Activated CD4-positive, alpha-beta T cell treated with anti-CD3 and anti-CD28 coated beads for 36 hours (primary cell): ENCODE data around the gene PBX4. TPM values are rescaled to one million over a fixed set of nuclear protein-coding genes. Genes with fewer than 3 reads are reported as not detected.

ENCODE experiments used
- ATAC-seq: fragments of 200-7000 bp; cut with Tn5 transposase; one replicate; pipeline ENCODE4 v1.10.0; 2021; ENCODE audit warnings: mild to moderate bottlenecking, moderate library complexity
- CTCF ChIA-PET: fragments of 350-600 bp; sonication (Branson Sonifier 250); formaldehyde crosslinking; loops from one replicate; lab custom pipeline; 2021; ENCODE audit warnings: antibody characterized with exemption; lab: Charles Lee
- POLR2A ChIA-PET: fragments of 350-600 bp; sonication (Branson Sonifier 250); formaldehyde crosslinking; loops from one replicate; lab custom pipeline; 2021; ENCODE audit warnings: antibody characterized with exemption, inconsistent platforms; lab: Charles Lee
- DNase-seq: peaks from one replicate; pipeline ENCODE4 v3.0.0-alpha.2; 2020
- H3K27ac Mint-ChIP-seq: one replicate; pipeline ENCODE4 v1.8.0; 2021; ENCODE audit warnings: mixed read lengths
- H3K27me3 Mint-ChIP-seq: one replicate; pipeline ENCODE4 v1.8.0; 2021; ENCODE audit warnings: mixed read lengths
- H3K36me3 Mint-ChIP-seq: one replicate; pipeline ENCODE4 v1.8.0; 2021; ENCODE audit warnings: low read depth, mixed read lengths
- H3K4me1 Mint-ChIP-seq: one replicate; pipeline ENCODE4 v1.8.0; 2021; ENCODE audit warnings: mixed read lengths
- H3K4me3 Mint-ChIP-seq: one replicate; pipeline ENCODE4 v1.8.0; 2021; ENCODE audit warnings: mild to moderate bottlenecking, moderate library complexity, mixed read lengths
- H3K9me3 Mint-ChIP-seq: one replicate; pipeline ENCODE4 v1.8.0; 2021; ENCODE audit warnings: low read depth, mixed read lengths
- intact Hi-C, 2 experiments: fragments of 100-400 bp; cut with DNase I in 1 of 2; cut with micrococcal nuclease in 1 of 2; formaldehyde crosslinking; loops; one replicate each; pipeline versions ENCODE4 v1.14.2 to v1.15.1; 2022 to 2024; cut with DNase I, micrococcal nuclease
- total RNA-seq, 2 experiments: library from RNA; stranded (reverse); gene quantifications; one replicate each; pipeline ENCODE4 v1.2.3, GENCODE V29; 2021

Gene PBX4
- total RNA-seq, 2 experiments from 2014 or later: 19.4 to 21.2 TPM

- Mint-ChIP-seq H3K9me3 (no peaks in the 10 kb centered on the region), H3K27ac (peak overlapping the region; percentile 73), H3K4me3 (no peak overlapping the region), H3K4me1 (peaks cover 5% of the 10 kb centered on the region), H3K27me3 (no peaks in the 10 kb centered on the region), H3K36me3 (peaks cover 38% of the 10 kb centered on the region)
- POLR2A ChIA-PET: interaction anchor here (0.6 kb wide), 2 partner anchors 8 to 207 kb away, joined by 3 to 5 read pairs; no protein-coding TSS in a partner anchor
- DNase-seq: peak; percentile 39
- intact Hi-C loops: no loop called here
- ATAC-seq: no peak
- CTCF ChIA-PET: interaction anchor here (0.8 to 1.5 kb wide), 3 partner anchors 15 to 75 kb away, joined by 3 to 4 read pairs (median 3); partner anchors contain the start of gene GMIP
Measured at GRCh38 chr19:19568802-19569756, 49.4 kb downstream of the PBX4 start.

- Mint-ChIP-seq H3K27ac (peak overlapping the region; percentile 51), H3K27me3 (no peaks in the 10 kb centered on the region)
- CTCF ChIA-PET: interaction anchor here (0.6 to 1.5 kb wide), 3 partner anchors 35 to 76 kb away, joined by 3 read pairs; partner anchors contain the start of gene GMIP
Measured at GRCh38 chr19:19567391-19567790, 51.1 kb downstream of the PBX4 start.

GRCh38 chr19:19566306-19566705 is 52.2 kb downstream of the PBX4 start:
- CTCF ChIA-PET: no interaction called here
- intact Hi-C loops: no loop called here
- no peak for ATAC-seq
- Mint-ChIP-seq H3K4me3 (no peak overlapping the region), H3K4me1 (peaks cover 5% of the 10 kb centered on the region), H3K9me3 (no peaks in the 10 kb centered on the region), H3K27ac (no peak overlapping the region), H3K27me3 (no peaks in the 10 kb centered on the region), H3K36me3 (peaks cover 38% of the 10 kb centered on the region)
- POLR2A ChIA-PET: no interaction called here
- no peak for DNase-seq

More at GRCh38 chr19:19567391-19567790, 51.1 kb downstream of the PBX4 start:
- peaks cover 38% of the 10 kb centered on the region for H3K36me3 Mint-ChIP-seq
- DNase-seq (no peak), ATAC-seq (no peak)
- intact Hi-C loops: no loop called here
- peaks cover 5% of the 10 kb centered on the region for H3K4me1 Mint-ChIP-seq
- no peak overlapping the region for H3K4me3 Mint-ChIP-seq
- H3K9me3 Mint-ChIP-seq: no peaks in the 10 kb centered on the region
- POLR2A ChIA-PET: no interaction called here

GRCh38 chr19:19563348-19563848 is 55.1 kb downstream of the PBX4 start:
- no peak overlapping the region for H3K4me3 Mint-ChIP-seq
- H3K4me1 Mint-ChIP-seq: peaks cover 15% of the 10 kb centered on the region
- H3K27ac Mint-ChIP-seq: no peak overlapping the region
- intact Hi-C loops: loop anchor here in 1 of 2 experiments (1.0 kb wide), 1 partner anchor 80 kb away; the partner anchor contains the start of gene GMIP
- no peaks in the 10 kb centered on the region for H3K27me3 Mint-ChIP-seq
- ChIA-PET POLR2A (no interaction called here), CTCF (no interaction called here)
- DNase-seq (no peak), ATAC-seq (no peak)
- H3K9me3 Mint-ChIP-seq: no peaks in the 10 kb centered on the region
- H3K36me3 Mint-ChIP-seq: peaks cover 20% of the 10 kb centered on the region

GRCh38 chr19:19562665-19563347 is 55.7 kb downstream of the PBX4 start:
- Mint-ChIP-seq H3K4me3 (no peak overlapping the region), H3K27me3 (no peaks in the 10 kb centered on the region), H3K36me3 (peaks cover 19% of the 10 kb centered on the region), H3K4me1 (peaks cover 15% of the 10 kb centered on the region), H3K27ac (no peak overlapping the region), H3K9me3 (no peaks in the 10 kb centered on the region)
- ChIA-PET POLR2A (no interaction called here), CTCF (no interaction called here)
- intact Hi-C loops: loop anchor here in 1 of 2 experiments (1.0 kb wide), 1 partner anchor 80 kb away; the partner anchor contains the start of gene GMIP
- ATAC-seq (peak; percentile 82), DNase-seq (peak; percentile 63)

GRCh38 chr19:19561946-19562664 is 56.4 kb downstream of the PBX4 start:
- H3K4me1 Mint-ChIP-seq: peaks cover 15% of the 10 kb centered on the region
- intact Hi-C loops: no loop called here
- POLR2A ChIA-PET: no interaction called here
- no peak overlapping the region for H3K4me3 Mint-ChIP-seq
- H3K9me3 Mint-ChIP-seq: no peaks in the 10 kb centered on the region
- H3K36me3 Mint-ChIP-seq: peaks cover 17% of the 10 kb centered on the region
- H3K27ac Mint-ChIP-seq: no peak overlapping the region
- no peaks in the 10 kb centered on the region for H3K27me3 Mint-ChIP-seq
- CTCF ChIA-PET: interaction anchor here (0.6 kb wide), 1 partner anchor 10 kb away, joined by 3 read pairs; no protein-coding TSS in a partner anchor
- DNase-seq: no peak
- no peak for ATAC-seq

- peaks cover 9% of the 10 kb centered on the region for H3K36me3 Mint-ChIP-seq
- H3K27ac Mint-ChIP-seq: no peak overlapping the region
- no peak overlapping the region for H3K4me3 Mint-ChIP-seq
- no peak for DNase-seq
- ChIA-PET POLR2A (interaction anchor here (0.8 kb wide), 1 partner anchor 9 kb away, joined by 3 read pairs; no protein-coding TSS in a partner anchor), CTCF (interaction anchor here (0.8 to 1.9 kb wide), 6 partner anchors 9 to 400 kb away, joined by 3 to 8 read pairs (median 4); no protein-coding TSS in a partner anchor)
- intact Hi-C loops: no loop called here
- H3K9me3 Mint-ChIP-seq: no peaks in the 10 kb centered on the region
- no peaks in the 10 kb centered on the region for H3K27me3 Mint-ChIP-seq
- no peak for ATAC-seq
- peaks cover 15% of the 10 kb centered on the region for H3K4me1 Mint-ChIP-seq
Measured at GRCh38 chr19:19559931-19560330, 58.6 kb downstream of the PBX4 start.

GRCh38 chr19:19558636-19559035 is 59.9 kb downstream of the PBX4 start:
- ChIA-PET CTCF (no interaction called here), POLR2A (interaction anchor here (0.6 kb wide), 1 partner anchor 469 kb away, joined by 3 read pairs; no protein-coding TSS in a partner anchor)
- Mint-ChIP-seq H3K27me3 (no peaks in the 10 kb centered on the region), H3K4me3 (no peak overlapping the region), H3K27ac (no peak overlapping the region), H3K36me3 (peaks cover 2% of the 10 kb centered on the region), H3K9me3 (no peaks in the 10 kb centered on the region), H3K4me1 (peaks cover 18% of the 10 kb centered on the region)
- intact Hi-C loops: no loop called here
- no peak for DNase-seq
- no peak for ATAC-seq

GRCh38 chr19:19558055-19558454 is 60.4 kb downstream of the PBX4 start:
- POLR2A ChIA-PET: interaction anchor here (0.6 kb wide), 1 partner anchor 470 kb away, joined by 3 read pairs; no protein-coding TSS in a partner anchor
- intact Hi-C loops: no loop called here
- H3K4me1 Mint-ChIP-seq: peaks cover 18% of the 10 kb centered on the region
- H3K36me3 Mint-ChIP-seq: peaks cover 2% of the 10 kb centered on the region
- no peak overlapping the region for H3K4me3 Mint-ChIP-seq
- no peak overlapping the region for H3K27ac Mint-ChIP-seq
- H3K27me3 Mint-ChIP-seq: no peaks in the 10 kb centered on the region
- no peak for DNase-seq
- no peak for ATAC-seq
- CTCF ChIA-PET: interaction anchor here (7.5 kb wide), 1 partner anchor 26 kb away, joined by 48 read pairs; no protein-coding TSS in a partner anchor
- no peaks in the 10 kb centered on the region for H3K9me3 Mint-ChIP-seq
